Right atrium auricular region (tissue), 2 donors: ENCODE measurements around the gene PPEF1. TPM values are rescaled to one million over a fixed set of nuclear protein-coding genes. Genes with fewer than 3 reads are reported as not detected.
A peak's percentile ranks its signal among the peaks of the same experiment; 100 is the strongest.

Experiments used
- DNase-seq: peaks from one replicate; pipeline ENCODE4 v3.0.0-alpha.2; 2019; ENCODE audit warnings: low spot score
- H3K27ac ChIP-seq, 2 donors: fragments of 200-600 bp; sonication (generic); 1 replicate in 1 of 2; 2 replicates in 1 of 2; pipeline ENCODE4 v1.5.1; 2016 to 2019
- H3K27me3 ChIP-seq, 2 donors: fragments of 200-600 bp; sonication (generic); one replicate each; pipeline versions ENCODE4 v1.5.1 to v1.6.0; 2017 to 2019
- H3K36me3 ChIP-seq: fragments of 200-600 bp; sonication (generic); one replicate; pipeline ENCODE4 v1.5.1; 2016
- H3K4me1 ChIP-seq, 2 donors: fragments of 200-600 bp; sonication (generic); one replicate each; pipeline versions ENCODE4 v1.5.1 to v1.6.0; 2017 to 2019
- H3K4me3 ChIP-seq, 2 donors: fragments of 200-600 bp; sonication (generic); 1 replicate in 1 of 2; 2 replicates in 1 of 2; pipeline ENCODE4 v1.5.1; 2017 to 2019; ENCODE audit warnings: mild to moderate bottlenecking in 1 of 2, moderate library complexity in 1 of 2
- H3K9me3 ChIP-seq, 2 donors: fragments of 200-600 bp; sonication (generic); one replicate each; pipeline ENCODE4 v1.5.1; 2019
- CTCF ChIP-seq, 2 donors: fragments of 200-600 bp; sonication (generic); IDR thresholded peaks; one replicate each; pipeline ENCODE4 v1.5.1; 2019; ENCODE audit warnings: antibody characterized with exemption in 2 of 2
- total RNA-seq, 2 donors: library from RNA; depleted of rRNA; stranded (reverse); fragments of >200 nt; gene quantifications; one replicate each; pipeline ENCODE4 v1.1.0, GENCODE V29; 2016

The PPEF1 gene
- total RNA-seq, 2 donors from 2014 or later, result 0.78 to 1.1 TPM

GRCh38 chrX:18672008-18672407 is 35.4 kb upstream of the PPEF1 start, which contains the start of gene RS1:
TSS of gene RS1 (minus strand) at chrX:18672108. CDS start at chrX:18672068, 40 bp downstream.
- TF ChIP-seq CTCF (IDR thresholded peaks at IDR 0.05), result no peak
- H3K9me3 ChIP-seq, result no peaks in the 10 kb centered on the region
- no peak for DNase-seq
- no peaks in the 10 kb centered on the region for H3K36me3 ChIP-seq
- no peak within 1 kb of the TSS for H3K4me3 ChIP-seq
- H3K27ac ChIP-seq, result no peak within 1 kb of the TSS
- H3K27me3 ChIP-seq, result no peaks in the 10 kb centered on the region
- no peaks in the 10 kb centered on the region for H3K4me1 ChIP-seq

DNA sequence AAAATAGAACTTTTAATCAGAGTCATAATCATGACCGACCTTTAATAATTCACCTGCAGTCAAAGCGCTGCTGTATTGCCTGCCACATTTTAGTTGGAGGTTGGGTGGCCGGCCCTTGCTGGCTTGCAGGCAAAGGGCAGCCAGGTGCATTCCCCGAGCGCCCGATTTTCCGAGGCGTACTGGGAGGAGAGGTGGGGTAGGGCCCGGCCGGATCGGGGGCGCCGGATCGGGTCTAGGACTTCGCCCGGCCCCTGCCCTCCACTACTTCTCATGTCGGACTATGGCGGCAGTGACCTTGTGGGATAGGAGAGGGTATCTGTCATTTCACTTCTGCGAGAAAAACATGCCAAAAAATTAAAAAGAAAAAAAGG is 33.0 kb upstream of the PPEF1 start:
- Histone ChIP-seq H3K9me3 (no peaks in the 10 kb centered on the region), H3K4me3 (peak overlapping the region; percentile 54 to 63), H3K27me3 (no peaks in the 10 kb centered on the region), H3K36me3 (no peaks in the 10 kb centered on the region), H3K4me1 (no peaks in the 10 kb centered on the region), H3K27ac (peak overlapping the region; percentile 86 to 89)
- TF ChIP-seq CTCF (IDR thresholded peaks at IDR 0.05), result no peak
- peak; percentile 61 for DNase-seq

DNA sequence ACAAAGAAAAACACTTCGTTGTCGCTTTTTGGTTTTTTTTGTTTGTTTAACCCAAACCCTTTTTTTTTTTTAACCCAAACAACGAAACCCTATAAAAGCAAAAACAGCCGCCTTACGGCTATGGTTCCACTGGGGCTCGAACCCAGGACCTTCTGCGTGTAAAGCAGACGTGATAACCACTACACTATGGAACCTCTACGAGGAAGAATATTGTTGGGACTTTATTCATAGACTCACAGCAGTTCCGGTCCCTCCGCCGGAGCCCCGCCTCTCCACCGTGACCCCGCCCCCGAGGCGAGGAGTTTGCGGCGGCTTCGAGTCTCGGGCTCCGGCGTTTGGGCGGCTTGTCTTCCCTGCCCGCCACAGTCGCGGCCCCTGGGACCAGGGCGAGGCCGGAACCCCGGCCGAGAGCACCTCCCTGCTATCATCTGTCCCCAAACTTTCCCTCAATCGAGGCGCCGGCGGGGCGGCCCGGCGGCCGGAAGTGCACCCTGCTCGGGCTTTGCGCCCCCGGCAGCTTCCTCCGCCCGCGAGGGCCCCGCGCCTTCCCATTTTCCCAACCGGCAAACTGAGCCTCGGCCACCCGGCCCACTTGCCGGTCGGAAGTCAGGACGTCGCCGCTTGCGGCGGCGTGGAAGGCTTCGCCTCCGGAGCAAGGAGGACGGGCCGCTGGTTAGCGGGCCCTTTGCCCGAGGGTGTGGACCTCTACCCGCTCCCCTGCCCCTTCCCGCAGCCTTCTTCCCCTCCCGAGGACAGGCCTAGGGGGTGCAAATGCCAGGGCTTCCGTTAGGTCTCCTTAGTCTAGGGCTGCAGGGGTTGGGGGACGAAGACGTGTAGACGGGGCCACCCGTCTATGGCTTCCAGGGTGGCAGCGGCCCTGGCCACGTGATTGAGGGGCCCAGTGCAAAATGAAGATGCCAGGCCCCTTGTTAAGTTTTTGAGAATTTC is 32.4 kb upstream of the PPEF1 start:
- H3K4me1 ChIP-seq, result no peaks in the 10 kb centered on the region
- TF ChIP-seq CTCF (IDR thresholded peaks at IDR 0.05), result no peak
- peak overlapping the region; percentile 54 to 63 for H3K4me3 ChIP-seq
- peak overlapping the region; percentile 86 to 89 for H3K27ac ChIP-seq
- peak; percentile 79 for DNase-seq
- no peaks in the 10 kb centered on the region for H3K9me3 ChIP-seq
- no peaks in the 10 kb centered on the region for H3K36me3 ChIP-seq
- H3K27me3 ChIP-seq, result no peaks in the 10 kb centered on the region

GRCh38 chrX:18676050-18676449 is 31.4 kb upstream of the PPEF1 start:
- H3K4me3 ChIP-seq, result no peak overlapping the region
- H3K4me1 ChIP-seq, result no peaks in the 10 kb centered on the region
- TF ChIP-seq CTCF (IDR thresholded peaks at IDR 0.05), result no peak
- no peaks in the 10 kb centered on the region for H3K9me3 ChIP-seq
- no peak overlapping the region for H3K27ac ChIP-seq
- H3K36me3 ChIP-seq, result no peaks in the 10 kb centered on the region
- no peak for DNase-seq
- H3K27me3 ChIP-seq, result no peaks in the 10 kb centered on the region

GRCh38 chrX:18676470-18676869 is 31.0 kb upstream of the PPEF1 start:
- H3K9me3 ChIP-seq, result no peaks in the 10 kb centered on the region
- no peaks in the 10 kb centered on the region for H3K27me3 ChIP-seq
- no peak overlapping the region for H3K4me3 ChIP-seq
- no peak overlapping the region for H3K27ac ChIP-seq
- no peak for DNase-seq
- H3K36me3 ChIP-seq, result no peaks in the 10 kb centered on the region
- TF ChIP-seq CTCF (IDR thresholded peaks at IDR 0.05), result peak in 1 of 2 donors; percentile 48
- no peaks in the 10 kb centered on the region for H3K4me1 ChIP-seq
